SJCRH30 (cell line): ENCODE results near the gene MAP3K5. TPM values are rescaled to one million over a fixed set of nuclear protein-coding genes. Genes with fewer than 3 reads are reported as not detected.

Experiments
- DNase-seq, 2 experiments: peaks; one replicate each; pipeline ENCODE4 v3.0.0-alpha.2; 2015 to 2020
- H3K27ac ChIP-seq: fragments of 250-450 bp; sonication (Bioruptor Pico); 2 replicates; pipeline ENCODE4 v1.5.1; 2020; ENCODE audit warnings: mild to moderate bottlenecking, moderate library complexity
- H3K27me3 ChIP-seq: fragments of 250-450 bp; sonication (Bioruptor Pico); 2 replicates; pipeline ENCODE4 v1.5.1; 2020; ENCODE audit warnings: mild to moderate bottlenecking, moderate library complexity
- H3K36me3 ChIP-seq: fragments of 250-450 bp; sonication (Bioruptor Pico); 2 replicates; pipeline ENCODE4 v1.5.1; 2020; ENCODE audit warnings: mild to moderate bottlenecking, moderate library complexity
- H3K4me1 ChIP-seq: fragments of 250-450 bp; sonication (Bioruptor Pico); 2 replicates; pipeline ENCODE4 v1.5.1; 2020; ENCODE audit warnings: mild to moderate bottlenecking, moderate library complexity
- H3K4me3 ChIP-seq: fragments of 250-450 bp; sonication (Bioruptor Pico); 2 replicates; pipeline ENCODE4 v1.5.1; 2020; ENCODE audit warnings: mild to moderate bottlenecking, moderate library complexity
- H3K9me3 ChIP-seq: fragments of 250-450 bp; sonication (Bioruptor Pico); replicated peaks from 2 replicates; pipeline ENCODE4 v1.5.1; 2020; ENCODE audit warnings: mild to moderate bottlenecking, moderate library complexity
- total RNA-seq: library from RNA; depleted of rRNA; stranded (reverse); fragments of >200 nt; shearing (Covaris generic); gene quantifications from 2 replicates; pipeline ENCODE4 v1.2.3, GENCODE V29; 2014

MAP3K5 gene
- total RNA-seq, 1 experiment from 2014 or later: 15.9 TPM

- no peaks in the 10 kb centered on the region for H3K36me3 ChIP-seq
- H3K4me1 ChIP-seq: no peaks in the 10 kb centered on the region
- no peak overlapping the region for H3K27ac ChIP-seq
- no peak overlapping the region for H3K4me3 ChIP-seq
- no peaks in the 10 kb centered on the region for H3K9me3 ChIP-seq
- DNase-seq: no peak
- H3K27me3 ChIP-seq: no peaks in the 10 kb centered on the region
Measured at GRCh38 chr6:136753624-136754023, 38.7 kb downstream of the MAP3K5 start.

GRCh38 chr6:136752554-136752953 is 39.7 kb downstream of the MAP3K5 start:
- Histone ChIP-seq H3K27ac (no peak overlapping the region), H3K4me3 (no peak overlapping the region), H3K9me3 (no peaks in the 10 kb centered on the region), H3K36me3 (no peaks in the 10 kb centered on the region), H3K4me1 (no peaks in the 10 kb centered on the region), H3K27me3 (no peaks in the 10 kb centered on the region)
- DNase-seq: no peak

GRCh38 chr6:136751991-136752390 is 40.3 kb downstream of the MAP3K5 start:
- Histone ChIP-seq H3K9me3 (no peaks in the 10 kb centered on the region), H3K4me3 (no peak overlapping the region), H3K4me1 (no peaks in the 10 kb centered on the region), H3K27ac (no peak overlapping the region), H3K36me3 (no peaks in the 10 kb centered on the region), H3K27me3 (no peaks in the 10 kb centered on the region)
- no peak for DNase-seq

- Histone ChIP-seq H3K36me3 (no peaks in the 10 kb centered on the region), H3K27me3 (no peaks in the 10 kb centered on the region), H3K27ac (no peak overlapping the region), H3K4me3 (no peak overlapping the region), H3K4me1 (no peaks in the 10 kb centered on the region), H3K9me3 (no peaks in the 10 kb centered on the region)
- no peak for DNase-seq
Measured at GRCh38 chr6:136751522-136751956, 40.7 kb downstream of the MAP3K5 start.

- Histone ChIP-seq H3K27ac (no peak overlapping the region), H3K4me1 (no peaks in the 10 kb centered on the region), H3K27me3 (no peaks in the 10 kb centered on the region), H3K36me3 (no peaks in the 10 kb centered on the region), H3K4me3 (no peak overlapping the region), H3K9me3 (no peaks in the 10 kb centered on the region)
- no peak for DNase-seq
Measured at GRCh38 chr6:136750696-136751521, 41.4 kb downstream of the MAP3K5 start.

- Histone ChIP-seq H3K36me3 (no peaks in the 10 kb centered on the region), H3K27me3 (no peaks in the 10 kb centered on the region), H3K4me1 (no peaks in the 10 kb centered on the region), H3K4me3 (no peak overlapping the region), H3K27ac (no peak overlapping the region), H3K9me3 (no peaks in the 10 kb centered on the region)
- DNase-seq: no peak
Measured at GRCh38 chr6:136749359-136749997, 42.8 kb downstream of the MAP3K5 start.

- Histone ChIP-seq H3K36me3 (no peaks in the 10 kb centered on the region), H3K4me1 (no peaks in the 10 kb centered on the region), H3K27me3 (no peaks in the 10 kb centered on the region), H3K4me3 (no peak overlapping the region), H3K27ac (no peak overlapping the region), H3K9me3 (no peaks in the 10 kb centered on the region)
- no peak for DNase-seq
Measured at GRCh38 chr6:136747507-136747906, 44.8 kb downstream of the MAP3K5 start.

- no peak for DNase-seq
- no peak overlapping the region for H3K4me3 ChIP-seq
- H3K27me3 ChIP-seq: no peaks in the 10 kb centered on the region
- H3K9me3 ChIP-seq: no peaks in the 10 kb centered on the region
- H3K36me3 ChIP-seq: no peaks in the 10 kb centered on the region
- H3K27ac ChIP-seq: no peak overlapping the region
- H3K4me1 ChIP-seq: no peaks in the 10 kb centered on the region
Measured at GRCh38 chr6:136745300-136745699, 47.0 kb downstream of the MAP3K5 start.

- Histone ChIP-seq H3K36me3 (no peaks in the 10 kb centered on the region), H3K9me3 (no peaks in the 10 kb centered on the region), H3K4me3 (no peak overlapping the region), H3K27ac (no peak overlapping the region), H3K27me3 (no peaks in the 10 kb centered on the region), H3K4me1 (no peaks in the 10 kb centered on the region)
- DNase-seq: no peak
Measured at GRCh38 chr6:136744889-136745288, 47.4 kb downstream of the MAP3K5 start.

GRCh38 chr6:136742125-136742524 is 50.2 kb downstream of the MAP3K5 start:
- Histone ChIP-seq H3K27me3 (no peaks in the 10 kb centered on the region), H3K9me3 (no peaks in the 10 kb centered on the region), H3K4me3 (no peak overlapping the region), H3K36me3 (no peaks in the 10 kb centered on the region), H3K27ac (no peak overlapping the region), H3K4me1 (no peaks in the 10 kb centered on the region)
- no peak for DNase-seq

GRCh38 chr6:136740050-136740974 is 52.0 kb downstream of the MAP3K5 start:
- Histone ChIP-seq H3K27ac (no peak overlapping the region), H3K27me3 (no peaks in the 10 kb centered on the region), H3K9me3 (no peaks in the 10 kb centered on the region), H3K4me1 (no peaks in the 10 kb centered on the region), H3K36me3 (no peaks in the 10 kb centered on the region), H3K4me3 (no peak overlapping the region)
- no peak for DNase-seq

GRCh38 chr6:136739501-136739900 is 52.8 kb downstream of the MAP3K5 start:
- DNase-seq: no peak
- Histone ChIP-seq H3K27ac (no peak overlapping the region), H3K4me3 (no peak overlapping the region), H3K4me1 (no peaks in the 10 kb centered on the region), H3K9me3 (no peaks in the 10 kb centered on the region), H3K27me3 (no peaks in the 10 kb centered on the region), H3K36me3 (no peaks in the 10 kb centered on the region)

- no peaks in the 10 kb centered on the region for H3K9me3 ChIP-seq
- no peak overlapping the region for H3K4me3 ChIP-seq
- no peak for DNase-seq
- no peaks in the 10 kb centered on the region for H3K36me3 ChIP-seq
- no peak overlapping the region for H3K27ac ChIP-seq
- H3K4me1 ChIP-seq: no peaks in the 10 kb centered on the region
- no peaks in the 10 kb centered on the region for H3K27me3 ChIP-seq
Measured at GRCh38 chr6:136739071-136739470, 53.2 kb downstream of the MAP3K5 start.

GRCh38 chr6:136738692-136739057 is 53.6 kb downstream of the MAP3K5 start:
- Histone ChIP-seq H3K4me3 (no peak overlapping the region), H3K27me3 (no peaks in the 10 kb centered on the region), H3K27ac (no peak overlapping the region), H3K9me3 (no peaks in the 10 kb centered on the region), H3K36me3 (no peaks in the 10 kb centered on the region), H3K4me1 (no peaks in the 10 kb centered on the region)
- DNase-seq: no peak
